Neural cell (in vitro differentiated cells): ENCODE measurements around the gene USP32. TPM values are rescaled to one million over a fixed set of nuclear protein-coding genes. Genes with fewer than 3 reads are reported as not detected.

Experiments
- H2AFZ ChIP-seq: fragments of 200-600, 300-800 bp; sonication (generic), shearing (Covaris generic); 2 replicates; pipeline ENCODE4 v1.6.0; 2014; ENCODE audit warnings: low read depth, mild to moderate bottlenecking, antibody characterized with exemption, low read length, moderate library complexity
- H3F3A ChIP-seq: fragments of 200-600 bp; shearing (Covaris generic); 2 replicates; pipeline ENCODE4 v1.6.1; 2016; ENCODE audit warnings: mild to moderate bottlenecking, moderate library complexity, mixed read lengths, antibody characterized with exemption, low read length; ENCODE audit not compliant: insufficient read depth, poor library complexity, severe bottlenecking
- H3K27ac ChIP-seq: fragments of 200-600, 300-800 bp; sonication (generic), shearing (Covaris generic); 2 replicates; pipeline ENCODE4 v1.5.1; 2014; ENCODE audit warnings: mild to moderate bottlenecking, low read length, moderate library complexity
- H3K27me3 ChIP-seq: fragments of 300-800, 200-600 bp; sonication (generic), shearing (Covaris generic); 2 replicates; pipeline ENCODE4 v1.6.0; 2014; ENCODE audit warnings: mild to moderate bottlenecking, low read depth, low read length, moderate library complexity; ENCODE audit not compliant: insufficient read depth
- H3K36me3 ChIP-seq: fragments of 300-800, 200-600 bp; sonication (generic), shearing (Covaris generic); 2 replicates; pipeline ENCODE4 v1.5.1; 2014; ENCODE audit warnings: mild to moderate bottlenecking, antibody characterized with exemption, low read length, moderate library complexity; ENCODE audit not compliant: insufficient read depth
- H3K4me2 ChIP-seq: fragments of 300-800, 200-600 bp; sonication (generic), shearing (Covaris generic); 2 replicates; pipeline ENCODE4 v1.6.0; 2014; ENCODE audit warnings: mild to moderate bottlenecking, low read length
- H3K4me3 ChIP-seq: fragments of 300-800, 200-600 bp; sonication (generic), shearing (Covaris generic); 2 replicates; pipeline ENCODE4 v1.5.1; 2014; ENCODE audit warnings: mild to moderate bottlenecking, low read length, moderate library complexity
- H3K79me2 ChIP-seq: fragments of 200-600 bp; shearing (Covaris generic); replicated peaks from 2 replicates; pipeline ENCODE4 v1.6.0; 2014; ENCODE audit warnings: mild to moderate bottlenecking, low read length, moderate library complexity; ENCODE audit not compliant: insufficient read depth
- H3K9ac ChIP-seq: fragments of 300-800, 200-600 bp; sonication (generic), shearing (Covaris generic); 2 replicates; pipeline ENCODE4 v1.6.1; 2016; ENCODE audit warnings: mild to moderate bottlenecking, low read length, mixed read lengths
- H3K9me2 ChIP-seq: fragments of 200-600 bp; shearing (Covaris generic); 2 replicates; pipeline ENCODE4 v1.6.1; 2016; ENCODE audit warnings: mild to moderate bottlenecking, low read length, mixed read lengths; ENCODE audit not compliant: insufficient read depth
- H3K9me3 ChIP-seq: fragments of 200-600, 300-800 bp; sonication (generic), shearing (Covaris generic); 2 replicates; pipeline ENCODE4 v1.6.1; 2016; ENCODE audit warnings: mild to moderate bottlenecking, mixed run types, low read length, moderate library complexity, mixed read lengths
- H4K20me1 ChIP-seq: fragments of 200-600 bp; shearing (Covaris generic); 2 replicates; pipeline ENCODE4 v1.6.1; 2016; ENCODE audit warnings: mild to moderate bottlenecking, mixed run types; ENCODE audit not compliant: insufficient read depth
- CTCF ChIP-seq: fragments of 450-650 bp; IDR thresholded peaks from 2 replicates; pipeline ENCODE4 v1.5.1; 2014; ENCODE audit warnings: antibody characterized with exemption, mild to moderate bottlenecking, moderate library complexity; ENCODE audit not compliant: poor library complexity, severe bottlenecking
- EP300 ChIP-seq: fragments of 450-650 bp; conservative IDR thresholded peaks from 2 replicates; pipeline ENCODE4 v1.6.1; 2014; ENCODE audit warnings: antibody characterized with exemption, mild to moderate bottlenecking, moderate library complexity; ENCODE audit not compliant: poor library complexity, severe bottlenecking
- EZH2 ChIP-seq: fragments of 200-600, 300-800 bp; shearing (Covaris generic), sonication (generic); IDR thresholded peaks from 2 replicates; pipeline ENCODE4 v1.6.1; 2014; ENCODE audit warnings: antibody characterized with exemption, low read length, borderline replicate concordance, mild to moderate bottlenecking; ENCODE audit not compliant: insufficient read depth, poor library complexity, severe bottlenecking
- MXI1 ChIP-seq: fragments of 450-650 bp; conservative IDR thresholded peaks from 2 replicates; pipeline ENCODE4 v1.6.1; 2014; ENCODE audit warnings: antibody characterized with exemption, mild to moderate bottlenecking; ENCODE audit not compliant: poor library complexity, severe bottlenecking
- POLR2AphosphoS5 ChIP-seq: IDR thresholded peaks from 2 replicates; pipeline ENCODE4 v1.6.1; 2012
- RAD21 ChIP-seq: fragments of 450-650 bp; conservative IDR thresholded peaks from 2 replicates; pipeline ENCODE4 v1.6.1; 2014; ENCODE audit warnings: antibody characterized with exemption, mild to moderate bottlenecking, moderate library complexity
- REST ChIP-seq: IDR thresholded peaks from 2 replicates; pipeline ENCODE4 v1.6.1; 2012; ENCODE audit warnings: borderline replicate concordance
- SMC3 ChIP-seq: fragments of 450-650 bp; conservative IDR thresholded peaks from 2 replicates; pipeline ENCODE4 v1.6.1; 2014; ENCODE audit warnings: antibody characterized with exemption, mild to moderate bottlenecking, moderate library complexity; ENCODE audit not compliant: poor library complexity
- TAF1 ChIP-seq: IDR thresholded peaks from 2 replicates; pipeline ENCODE4 v1.6.1; 2012; ENCODE audit warnings: low read depth
- polyA plus RNA-seq: library from polyadenylated mRNA; depleted of rRNA; stranded (reverse); fragments of >200 nt; gene quantifications from 2 replicates; pipeline ENCODE4 v1.2.3, GENCODE V29; 2014

The USP32 gene
- polyA plus RNA-seq, 1 donor from 2014 or later, result 25.7 TPM

GRCh38 chr17:60328679-60329078 is 63.3 kb downstream of the USP32 start:
- no peaks in the 10 kb centered on the region for H3K27me3 ChIP-seq
- no peak overlapping the region for H3K27ac ChIP-seq
- TF ChIP-seq POLR2AphosphoS5 (no peak), SMC3 (no peak), EP300 (no peak), TAF1 (no peak), CTCF (no peak), REST (no peak), EZH2 (no peak), RAD21 (no peak), MXI1 (no peak)
- H4K20me1 ChIP-seq, result no peaks in the 10 kb centered on the region
- H3K4me2 ChIP-seq, result no peak overlapping the region
- H3K9me2 ChIP-seq, result no peaks in the 10 kb centered on the region
- no peaks in the 10 kb centered on the region for H3F3A ChIP-seq
- no peaks in the 10 kb centered on the region for H3K79me2 ChIP-seq
- H3K36me3 ChIP-seq, result no peaks in the 10 kb centered on the region
- no peak overlapping the region for H3K4me3 ChIP-seq
- no peak overlapping the region for H3K9ac ChIP-seq
- no peaks in the 10 kb centered on the region for H3K9me3 ChIP-seq
- H2AFZ ChIP-seq, result no peak overlapping the region

- H3K4me2 ChIP-seq, result no peak overlapping the region
These were observed 64.0 kb downstream of the USP32 start for GRCh38 chr17:60327901-60328273.

More at GRCh38 chr17:60327901-60328273, 64.0 kb downstream of the USP32 start:
- Histone ChIP-seq H3K4me3 (no peak overlapping the region), H4K20me1 (no peaks in the 10 kb centered on the region), H3K36me3 (no peaks in the 10 kb centered on the region), H3K9ac (no peak overlapping the region), H3F3A (no peaks in the 10 kb centered on the region), H3K79me2 (no peaks in the 10 kb centered on the region), H2AFZ (no peak overlapping the region), H3K27ac (no peak overlapping the region), H3K9me3 (no peaks in the 10 kb centered on the region), H3K27me3 (no peaks in the 10 kb centered on the region), H3K9me2 (no peaks in the 10 kb centered on the region)
- no peak for TF ChIP-seq MXI1
- TF ChIP-seq RAD21, result no peak
- TF ChIP-seq EP300, result no peak
- no peak for TF ChIP-seq CTCF
- TF ChIP-seq REST, result no peak
- TF ChIP-seq POLR2AphosphoS5, result no peak
- no peak for TF ChIP-seq EZH2
- TF ChIP-seq TAF1, result no peak
- TF ChIP-seq SMC3, result no peak
